ENCODE data around the gene FAT1. TPM values are rescaled to one million over a fixed set of nuclear protein-coding genes. Genes with fewer than 3 reads are reported as not detected.

Gene FAT1
- total and polyA plus RNA-seq, 7 donors: 12.6 to 146 (median 93.1) TPM

DNA sequence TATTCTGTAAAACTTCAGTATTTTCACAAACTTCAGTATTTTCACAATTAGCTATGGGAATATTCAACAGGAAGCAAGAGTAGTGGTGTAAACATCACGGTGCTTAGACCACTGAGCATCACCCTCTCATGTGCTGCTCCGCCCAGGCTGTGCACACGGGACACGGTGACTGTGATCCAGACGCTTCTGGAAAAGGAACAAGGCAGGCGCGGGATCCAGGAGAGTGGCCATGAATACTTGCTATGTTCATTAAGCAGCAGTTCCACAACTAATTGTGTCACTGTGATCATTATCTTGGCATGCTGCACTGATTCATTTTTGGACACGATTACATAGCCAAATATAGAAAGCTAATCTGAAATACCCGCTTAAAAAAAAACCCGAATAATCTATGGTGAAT lies 19.6 kb upstream of the FAT1 start:
- Histone ChIP-seq H3K36me3 (no peaks in the 10 kb centered on the region), H3K9me3 (no peaks in the 10 kb centered on the region), H3K27me3 (no peaks in the 10 kb centered on the region), H3K4me1 (no peaks in the 10 kb centered on the region), H3K4me3 (no peak overlapping the region), H3K27ac (no peak overlapping the region)
- TF ChIP-seq EP300 (IDR thresholded peaks at IDR 0.05) (no peak), POLR2A (IDR thresholded peaks at IDR 0.05) (no peak), POLR2AphosphoS5 (IDR thresholded peaks at IDR 0.05) (no peak), CTCF (IDR thresholded peaks at IDR 0.05) (no peak)
- intact Hi-C loops (cut with DNase I): no loop called here
- no peak for DNase-seq
- WGBS, 2 donors: 80 to 87% methylated on average over 10 of the region's 10 CpGs

- no peaks in the 10 kb centered on the region for H3K27me3 ChIP-seq
- H3K9me3 ChIP-seq: no peaks in the 10 kb centered on the region
- no peak overlapping the region for H3K4me3 ChIP-seq
- intact Hi-C loops (cut with DNase I): no loop called here
- H3K27ac ChIP-seq: no peak overlapping the region
- no peaks in the 10 kb centered on the region for H3K36me3 ChIP-seq
- TF ChIP-seq CTCF (IDR thresholded peaks at IDR 0.05): no peak
- TF ChIP-seq EP300 (IDR thresholded peaks at IDR 0.05): no peak
- no peak for TF ChIP-seq POLR2A (IDR thresholded peaks at IDR 0.05)
- TF ChIP-seq POLR2AphosphoS5 (IDR thresholded peaks at IDR 0.05): no peak
- DNase-seq: no peak
- 84 to 88% methylated on average over 6 of the region's 6 CpGs for WGBS, 2 donors
- no peaks in the 10 kb centered on the region for H3K4me1 ChIP-seq
Observed at GRCh38 chr4:186740822-186741221, 17.2 kb upstream of the FAT1 start.

DNA sequence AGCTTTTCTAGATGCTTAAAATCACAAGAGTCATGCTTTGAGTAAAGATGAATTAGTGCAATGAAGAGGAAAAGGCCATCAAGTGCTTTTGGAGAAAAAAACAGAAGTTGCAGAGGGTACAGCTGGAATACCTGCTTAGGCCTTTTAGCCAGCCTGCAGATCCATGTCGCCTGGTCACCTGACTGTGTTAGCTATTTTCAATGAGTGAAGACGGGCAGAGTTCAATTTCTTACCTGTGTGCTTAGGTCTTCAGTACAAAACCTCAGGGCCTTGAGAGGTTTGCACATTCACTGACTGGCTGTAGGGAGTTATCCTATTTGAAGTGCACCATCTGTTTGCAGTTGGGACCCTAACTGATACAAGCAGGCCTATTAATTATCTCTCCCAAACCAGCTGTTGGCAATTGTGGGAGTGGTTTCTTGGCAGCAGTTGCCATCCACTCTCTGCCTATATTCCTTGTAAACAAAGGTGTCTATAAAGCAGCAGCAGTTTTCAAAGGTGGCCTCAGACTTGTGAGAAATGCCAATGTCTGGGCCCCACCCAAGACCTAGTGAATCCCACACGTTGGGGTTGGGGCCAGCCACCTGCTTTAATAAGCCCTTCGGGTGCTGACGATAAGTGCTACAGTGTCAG lies 16.3 kb upstream of the FAT1 start:
- 16 to 68% methylated on average over 5 of the region's 5 CpGs for WGBS, 2 donors
- Histone ChIP-seq H3K27me3 (no peaks in the 10 kb centered on the region), H3K4me1 (no peaks in the 10 kb centered on the region), H3K9me3 (no peaks in the 10 kb centered on the region), H3K36me3 (no peaks in the 10 kb centered on the region), H3K4me3 (no peak overlapping the region), H3K27ac (no peak overlapping the region)
- TF ChIP-seq EP300 (IDR thresholded peaks at IDR 0.05): no peak
- no peak for TF ChIP-seq POLR2AphosphoS5 (IDR thresholded peaks at IDR 0.05)
- no peak for TF ChIP-seq CTCF (IDR thresholded peaks at IDR 0.05)
- no peak for TF ChIP-seq POLR2A (IDR thresholded peaks at IDR 0.05)
- intact Hi-C loops (cut with DNase I): no loop called here
- DNase-seq: no peak

GRCh38 chr4:186739317-186739716 lies 15.7 kb upstream of the FAT1 start:
- Histone ChIP-seq H3K4me3 (no peak overlapping the region), H3K27me3 (no peaks in the 10 kb centered on the region), H3K4me1 (no peaks in the 10 kb centered on the region), H3K36me3 (no peaks in the 10 kb centered on the region), H3K9me3 (no peaks in the 10 kb centered on the region), H3K27ac (no peak overlapping the region)
- DNase-seq: no peak
- intact Hi-C loops (cut with DNase I): no loop called here
- WGBS, 2 donors: 88 to 97% methylated on average over 9 of the region's 9 CpGs
- TF ChIP-seq POLR2A (IDR thresholded peaks at IDR 0.05) (no peak), CTCF (IDR thresholded peaks at IDR 0.05) (no peak), POLR2AphosphoS5 (IDR thresholded peaks at IDR 0.05) (no peak), EP300 (IDR thresholded peaks at IDR 0.05) (no peak)

DNA sequence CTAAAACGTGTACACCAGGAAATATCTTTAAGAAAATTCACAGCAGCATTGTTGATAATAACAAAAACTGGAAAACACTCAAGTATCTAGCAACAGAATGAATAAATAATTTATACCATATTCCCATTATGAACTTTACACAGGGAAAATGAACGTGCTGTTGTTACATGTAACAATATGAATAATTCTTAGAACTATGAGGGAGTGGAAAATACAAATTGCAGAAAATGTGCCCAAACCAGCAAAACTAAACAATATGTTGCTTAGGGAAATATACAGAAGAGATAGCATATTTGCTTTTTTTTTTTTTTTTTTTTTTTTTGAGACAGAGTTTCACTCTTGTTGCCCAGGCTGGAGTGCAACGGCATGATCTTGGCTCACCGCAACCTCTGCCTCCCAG lies 14.8 kb upstream of the FAT1 start:
- H3K27ac ChIP-seq: no peak overlapping the region
- DNase-seq: no peak
- H3K4me1 ChIP-seq: no peaks in the 10 kb centered on the region
- 53 to 75% methylated on average over 4 of the region's 4 CpGs for WGBS, 2 donors
- intact Hi-C loops (cut with DNase I): no loop called here
- H3K9me3 ChIP-seq: no peaks in the 10 kb centered on the region
- no peaks in the 10 kb centered on the region for H3K36me3 ChIP-seq
- TF ChIP-seq POLR2A (IDR thresholded peaks at IDR 0.05) (no peak), CTCF (IDR thresholded peaks at IDR 0.05) (no peak), POLR2AphosphoS5 (IDR thresholded peaks at IDR 0.05) (no peak), EP300 (IDR thresholded peaks at IDR 0.05) (no peak)
- H3K4me3 ChIP-seq: no peak overlapping the region
- no peaks in the 10 kb centered on the region for H3K27me3 ChIP-seq

All from sigmoid colon (tissue), 7 donors.